Measurements from ENCODE around the gene PRSS21. TPM values are rescaled to one million over a fixed set of nuclear protein-coding genes. Genes with fewer than 3 reads are reported as not detected.

The PRSS21 gene
- total RNA-seq, 2 experiments from 2014 or later = not detected

DNA sequence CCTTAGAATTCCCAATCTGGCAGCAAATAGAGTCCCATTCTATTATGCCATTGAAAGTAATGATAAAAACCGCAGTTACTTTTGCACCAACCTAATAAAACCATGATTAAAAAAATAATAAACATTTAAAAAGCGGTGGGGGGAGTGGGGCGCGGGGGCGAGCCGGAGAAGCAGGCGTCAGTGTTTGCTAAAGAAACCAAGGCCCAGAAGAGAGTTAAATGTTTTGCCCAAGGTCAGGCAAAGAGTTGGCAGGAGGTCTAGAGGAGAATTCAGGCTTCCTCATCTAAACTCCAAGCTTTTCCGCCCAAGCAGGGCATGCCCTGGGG lies 50.6 kb downstream of the PRSS21 start:
- TF ChIP-seq, protein P1, sequence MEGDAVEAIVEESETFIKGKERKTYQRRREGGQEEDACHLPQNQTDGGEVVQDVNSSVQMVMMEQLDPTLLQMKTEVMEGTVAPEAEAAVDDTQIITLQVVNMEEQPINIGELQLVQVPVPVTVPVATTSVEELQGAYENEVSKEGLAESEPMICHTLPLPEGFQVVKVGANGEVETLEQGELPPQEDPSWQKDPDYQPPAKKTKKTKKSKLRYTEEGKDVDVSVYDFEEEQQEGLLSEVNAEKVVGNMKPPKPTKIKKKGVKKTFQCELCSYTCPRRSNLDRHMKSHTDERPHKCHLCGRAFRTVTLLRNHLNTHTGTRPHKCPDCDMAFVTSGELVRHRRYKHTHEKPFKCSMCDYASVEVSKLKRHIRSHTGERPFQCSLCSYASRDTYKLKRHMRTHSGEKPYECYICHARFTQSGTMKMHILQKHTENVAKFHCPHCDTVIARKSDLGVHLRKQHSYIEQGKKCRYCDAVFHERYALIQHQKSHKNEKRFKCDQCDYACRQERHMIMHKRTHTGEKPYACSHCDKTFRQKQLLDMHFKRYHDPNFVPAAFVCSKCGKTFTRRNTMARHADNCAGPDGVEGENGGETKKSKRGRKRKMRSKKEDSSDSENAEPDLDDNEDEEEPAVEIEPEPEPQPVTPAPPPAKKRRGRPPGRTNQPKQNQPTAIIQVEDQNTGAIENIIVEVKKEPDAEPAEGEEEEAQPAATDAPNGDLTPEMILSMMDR (IDR thresholded peaks at IDR 0.05) = no peak
- Histone ChIP-seq H3K27me3 (ENCODE audit: control insufficient read depth in 1 of 2, insufficient read depth in 2 of 2, low read length in 2 of 2) (no peaks in the 10 kb centered on the region), H3K27ac (ENCODE audit: low read depth in 1 of 2, low read length in 2 of 2) (peak overlapping the region; percentile 73 to 77), H3K36me3 (ENCODE audit: insufficient read depth, low read length) (no peaks in the 10 kb centered on the region), H3K4me1 (ENCODE audit: insufficient read depth, low read length) (peaks cover 18% of the 10 kb centered on the region), H3K9me3 (ENCODE audit: control insufficient read depth in 1 of 2, insufficient read depth in 1 of 2, low read length in 2 of 2) (no peaks in the 10 kb centered on the region), H3K4me3 (ENCODE audit: low read length) (peak overlapping the region; percentile 79)
- intact Hi-C loops (cut with DNase I, micrococcal nuclease) = loop anchor here in 1 of 2 experiments (5.0 kb wide), 2 partner anchors 90 to 145 kb away; partner anchors contain the start of genes ELOB and PRSS27
- ChIA-PET CTCF (interaction anchor here (0.8 to 3.0 kb wide), 14 partner anchors 14 to 90 kb away, joined by 3 to 27 read pairs (median 10); partner anchors contain the start of genes ELOB, FLYWCH1, FLYWCH2 and PRSS21), POLR2A (interaction anchor here (0.8 to 1.9 kb wide), 7 partner anchors 14 to 280 kb away, joined by 4 to 31 read pairs (median 8); partner anchors contain the start of genes ELOB, FLYWCH2, KCTD5 and SRRM2)
- peak overlapping the region; percentile 79 for H3K27ac Mint-ChIP-seq
- H3K4me3 Mint-ChIP-seq = peak overlapping the region; percentile 84
- no peaks in the 10 kb centered on the region for H3K36me3 Mint-ChIP-seq (ENCODE audit: low read depth)
- ATAC-seq (ENCODE audit: poor library complexity) (no peak), DNase-seq (no peak)
- no peaks in the 10 kb centered on the region for H3K27me3 Mint-ChIP-seq
- peaks cover 20% of the 10 kb centered on the region for H3K4me1 Mint-ChIP-seq (ENCODE audit: low read depth)
- no peaks in the 10 kb centered on the region for H3K9me3 Mint-ChIP-seq

DNA sequence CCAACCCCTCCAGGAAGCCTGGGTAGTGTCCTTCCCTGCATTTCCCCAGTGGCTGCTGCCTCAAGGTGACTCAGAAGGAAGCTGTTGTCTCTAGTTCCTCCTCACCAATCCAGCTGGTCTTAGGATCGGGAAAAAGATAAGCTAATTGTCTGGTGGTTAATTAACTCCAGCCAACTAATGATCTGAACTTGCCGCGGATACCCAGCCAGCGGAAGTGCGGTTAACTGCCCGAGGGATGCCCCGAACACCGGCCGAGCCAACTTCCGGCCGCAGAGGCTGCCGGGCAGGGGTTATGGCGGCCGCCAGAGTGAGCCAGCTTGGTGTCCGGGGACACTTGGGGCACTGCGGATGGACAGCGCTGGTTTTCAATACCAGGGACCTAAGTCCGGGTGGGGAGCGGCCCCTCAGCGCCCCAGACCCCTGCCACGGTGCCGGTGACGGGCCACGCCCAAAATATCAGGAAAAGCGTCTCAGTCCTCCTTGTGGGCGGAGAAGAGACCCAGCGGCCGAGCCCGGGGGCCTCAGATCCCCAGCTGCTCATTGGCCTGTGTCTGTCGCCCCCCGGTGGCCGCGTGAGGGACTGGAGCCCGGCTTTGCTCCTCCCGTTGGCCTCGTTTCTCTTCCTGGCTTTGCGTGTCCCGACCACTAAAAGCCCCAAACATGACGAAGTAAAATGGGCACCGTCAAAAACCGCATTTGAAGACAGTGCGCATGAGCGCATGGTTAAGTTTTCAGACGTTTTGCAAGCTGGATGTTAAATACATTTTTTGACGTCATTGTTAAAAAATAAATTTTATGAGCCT lies 51.2 kb downstream of the PRSS21 start:
- ATAC-seq (ENCODE audit: poor library complexity) (peak; percentile 97), DNase-seq (peak; percentile 86 to 98 (median 92))
- intact Hi-C loops (cut with DNase I, micrococcal nuclease) = loop anchor here (1.0 to 5.0 kb wide), 5 partner anchors 15 to 146 kb away; partner anchors contain the start of genes ELOB (in 1 of the 2), FLYWCH2 (in 1 of the 2) and PRSS27 (in 1 of the 2)
- H3K27ac ChIP-seq (ENCODE audit: low read depth in 1 of 2, low read length in 2 of 2) = peak overlapping the region; percentile 73 to 77
- no peaks in the 10 kb centered on the region for H3K9me3 Mint-ChIP-seq
- no peaks in the 10 kb centered on the region for H3K27me3 ChIP-seq (ENCODE audit: control insufficient read depth in 1 of 2, insufficient read depth in 2 of 2, low read length in 2 of 2)
- H3K27me3 Mint-ChIP-seq = no peaks in the 10 kb centered on the region
- H3K9me3 ChIP-seq (ENCODE audit: control insufficient read depth in 1 of 2, insufficient read depth in 1 of 2, low read length in 2 of 2) = no peaks in the 10 kb centered on the region
- POLR2A ChIA-PET = interaction anchor here (0.8 to 1.9 kb wide), 10 partner anchors 14 to 281 kb away, joined by 3 to 31 read pairs (median 6); partner anchors contain the start of genes ELOB, FLYWCH2, KCTD5 and SRRM2
- H3K36me3 Mint-ChIP-seq (ENCODE audit: low read depth) = no peaks in the 10 kb centered on the region
- peak overlapping the region; percentile 84 for H3K4me3 Mint-ChIP-seq
- H3K4me1 ChIP-seq (ENCODE audit: insufficient read depth, low read length) = peaks cover 18% of the 10 kb centered on the region
- H3K4me1 Mint-ChIP-seq (ENCODE audit: low read depth) = peaks cover 20% of the 10 kb centered on the region
- CTCF ChIA-PET = interaction anchor here (0.6 to 3.0 kb wide), 25 partner anchors 9 to 204 kb away, joined by 3 to 27 read pairs (median 5); partner anchors contain the start of genes ELOB, FLYWCH1, FLYWCH2 and KCTD5
- peak overlapping the region; percentile 79 for H3K4me3 ChIP-seq (ENCODE audit: low read length)
- peak overlapping the region; percentile 79 for H3K27ac Mint-ChIP-seq
- no peaks in the 10 kb centered on the region for H3K36me3 ChIP-seq (ENCODE audit: insufficient read depth, low read length)
- TF ChIP-seq, protein P1 (IDR thresholded peaks at IDR 0.05) = peak; percentile 96

Other genes starting within 250 kb of the PRSS21 start
- gene KCTD5, start 134.7 kb upstream of the PRSS21 start, total RNA-seq = 10 to 100 TPM; 20.6 to 22.6 TPM
- under 1 TPM; 0.28 to 0.44 TPM for gene PRSS27, start 97.0 kb upstream of the PRSS21 start, total RNA-seq
- 1,000 to 10,000 TPM; 1,187 to 1,199 TPM for gene SRRM2, start 64.6 kb upstream of the PRSS21 start, total RNA-seq
- gene ELOB, start 40.0 kb upstream of the PRSS21 start, total RNA-seq = 100 to 1,000 TPM; 102 to 103 TPM
- not detected for gene PRSS33, start 29.7 kb upstream of the PRSS21 start, total RNA-seq
- not detected for gene PRSS41, start 18.8 kb upstream of the PRSS21 start, total RNA-seq
- gene ZG16B, start 13.1 kb downstream of the PRSS21 start, total RNA-seq = not detected
- gene PRSS22, start 40.9 kb downstream of the PRSS21 start, total RNA-seq = 1 to 10 TPM in 1 of 2 experiments, under 1 TPM in 1; 0.93 to 1.1 TPM
- gene FLYWCH2, start 66.0 kb downstream of the PRSS21 start, total RNA-seq = 1 to 10 TPM; 7.8 to 8.1 TPM
- gene FLYWCH1, start 94.7 kb downstream of the PRSS21 start, total RNA-seq = 10 to 100 TPM; 84.8 to 97.0 TPM
- gene KREMEN2, start 147.0 kb downstream of the PRSS21 start, total RNA-seq = not detected
- under 1 TPM; 0.39 to 0.44 TPM for gene PAQR4, start 152.1 kb downstream of the PRSS21 start, total RNA-seq
- under 1 TPM; 0.47 to 0.60 TPM for gene PKMYT1, start 163.2 kb downstream of the PRSS21 start, total RNA-seq
- not detected for gene CLDN9, start 195.7 kb downstream of the PRSS21 start, total RNA-seq
- gene CLDN6, start 200.9 kb downstream of the PRSS21 start, total RNA-seq = not detected
- gene TNFRSF12A, start 203.1 kb downstream of the PRSS21 start, total RNA-seq = 1 to 10 TPM; 1.8 to 1.9 TPM
- gene HCFC1R1, start 206.7 kb downstream of the PRSS21 start, total RNA-seq = 10 to 100 TPM in 1 of 2 experiments, 1 to 10 TPM in 1; 8.9 to 11.0 TPM
- 10 to 100 TPM; 12.0 to 12.9 TPM for gene THOC6, start 206.8 kb downstream of the PRSS21 start, total RNA-seq
- not detected for gene BICDL2, start 219.7 kb downstream of the PRSS21 start, total RNA-seq
- gene MMP25, start 229.3 kb downstream of the PRSS21 start, total RNA-seq = under 1 TPM; 0.42 to 0.80 TPM
- 100 to 1,000 TPM; 378 to 383 TPM for gene IL32, start 248.4 kb downstream of the PRSS21 start, total RNA-seq